H1 (cell line): ENCODE measurements around the gene COL6A2. TPM values are rescaled to one million over a fixed set of nuclear protein-coding genes. Genes with fewer than 3 reads are reported as not detected.

Experiments used
- CBX5 ChIP-seq: fragments of 300-800, 300-1000 bp; sonication (generic); IDR thresholded peaks from 2 replicates; pipeline ENCODE4 v1.7.1; 2016; ENCODE audit warnings: antibody characterized with exemption, low read length, low read depth
- CEBPB ChIP-seq: IDR thresholded peaks from 2 replicates; pipeline ENCODE4 v1.6.1; 2012; ENCODE audit warnings: low read depth, low read length
- GABPA ChIP-seq: IDR thresholded peaks from 2 replicates; pipeline ENCODE4 v1.6.1; 2011; ENCODE audit warnings: mild to moderate bottlenecking, low read length, moderate library complexity, borderline replicate concordance; ENCODE audit not compliant: insufficient read depth
- POLR2A ChIP-seq, 2 experiments: IDR thresholded peaks; 1 replicate in 1 of 2; 2 replicates in 1 of 2; pipeline ENCODE4 v1.6.1; 2011; ENCODE audit warnings: low read depth in 2 of 2, low read length in 2 of 2, mild to moderate bottlenecking in 2 of 2; ENCODE audit errors: control extremely low read depth in 1 of 2
- SP1 ChIP-seq: IDR thresholded peaks from 2 replicates; pipeline ENCODE4 v1.6.1; 2011; ENCODE audit warnings: low read depth, low read length
- SP2 ChIP-seq: IDR thresholded peaks from 2 replicates; pipeline ENCODE4 v1.6.1; 2012; ENCODE audit warnings: mild to moderate bottlenecking, low read length, inconsistent platforms
- polyA plus RNA-seq, 7 experiments: library from polyadenylated mRNA; depleted of rRNA in 3 of 7; stranded (reverse) in 5 of 7; unstranded in 2 of 7; fragments of >200 nt in 5 of 7; fragments of 200-250 nt in 2 of 7; gene quantifications; 1 replicate in 5 of 7; 2 replicates in 1 of 7; 4 replicates in 1 of 7; pipeline versions ENCODE4 v1.2.1 to v1.2.3, GENCODE V29; 2011 to 2013; ENCODE audit warnings: missing spikeins in 2 of 7, mixed read lengths in 2 of 7
- total RNA-seq: library from RNA; stranded (reverse); fragmentation: NEBNext Ultra II Directional; extraction: Animal tissue kit (Norgen Biotek cat#: 25700); gene quantifications from 2 replicates; pipeline ENCODE4 v1.2.1, GENCODE V29; 2021

Gene COL6A2
- total and polyA plus RNA-seq, 2 of the 8 experiments (the other 6 are each of a cell fraction or from before 2014, with no cell fraction given): 60.1 to 62.7 TPM

- TF ChIP-seq GABPA (no peak), SP1 (no peak), POLR2A (IDR thresholded peaks at IDR 0.05; ENCODE audit: control extremely low read depth in 1 of 2, low read depth in 2 of 2, low read length in 2 of 2) (no peak), SP2 (no peak), CEBPB (no peak), CBX5 (no peak)
Observed at GRCh38 chr21:46121286-46122221, 23.6 kb downstream of the COL6A2 start (continued).
